NCI-H748 treated with DMSO at 0.1 percent for 48 hours (cell line): ENCODE measurements around the gene TOMM7.
A peak's percentile ranks its signal among the peaks of the same experiment; 100 is the strongest.
"Not testable (repeated sequence)": the region's sequence is repeated elsewhere in the genome, so short reads cannot be mapped to it uniquely, and the experiment has no call there.

ENCODE experiments used
- DNase-seq: peaks from one replicate; lab custom pipeline; 2025; lab: John Stamatoyannopoulos, UW

TOMM7 gene

GRCh38 chr7:22784346-22784745, 38.3 kb downstream of the TOMM7 start:
- no peak for DNase-seq

- no peak for DNase-seq
Observed at GRCh38 chr7:22783421-22783820, 39.2 kb downstream of the TOMM7 start.

- peak; percentile 41 for DNase-seq
Observed at GRCh38 chr7:22782616-22783232, 39.9 kb downstream of the TOMM7 start.

- no peak for DNase-seq
Observed at GRCh38 chr7:22781230-22781711, 41.4 kb downstream of the TOMM7 start.

GRCh38 chr7:22779730-22780323, 42.8 kb downstream of the TOMM7 start:
- DNase-seq: not testable (repeated sequence)

- no peak for DNase-seq
Observed at GRCh38 chr7:22776964-22777363, 45.7 kb downstream of the TOMM7 start.

GRCh38 chr7:22772885-22773284, 49.8 kb downstream of the TOMM7 start:
- DNase-seq: no peak

GRCh38 chr7:22771872-22772228, 50.8 kb downstream of the TOMM7 start:
- no peak for DNase-seq

- DNase-seq: no peak
Observed at GRCh38 chr7:22771194-22771871, 51.3 kb downstream of the TOMM7 start.

GRCh38 chr7:22765609-22766008, 57.0 kb downstream of the TOMM7 start:
- no peak for DNase-seq
